NCI-H526 (cell line): ENCODE measurements around the gene CPXM1.
"Not testable (repeated sequence)": the region's sequence is repeated elsewhere in the genome, so short reads cannot be mapped to it uniquely, and the experiment has no call there.

Source experiments
- DNase-seq, 2 experiments: peaks; one replicate each; lab custom pipeline; 2025; lab: John Stamatoyannopoulos, UW

The CPXM1 gene

DNA sequence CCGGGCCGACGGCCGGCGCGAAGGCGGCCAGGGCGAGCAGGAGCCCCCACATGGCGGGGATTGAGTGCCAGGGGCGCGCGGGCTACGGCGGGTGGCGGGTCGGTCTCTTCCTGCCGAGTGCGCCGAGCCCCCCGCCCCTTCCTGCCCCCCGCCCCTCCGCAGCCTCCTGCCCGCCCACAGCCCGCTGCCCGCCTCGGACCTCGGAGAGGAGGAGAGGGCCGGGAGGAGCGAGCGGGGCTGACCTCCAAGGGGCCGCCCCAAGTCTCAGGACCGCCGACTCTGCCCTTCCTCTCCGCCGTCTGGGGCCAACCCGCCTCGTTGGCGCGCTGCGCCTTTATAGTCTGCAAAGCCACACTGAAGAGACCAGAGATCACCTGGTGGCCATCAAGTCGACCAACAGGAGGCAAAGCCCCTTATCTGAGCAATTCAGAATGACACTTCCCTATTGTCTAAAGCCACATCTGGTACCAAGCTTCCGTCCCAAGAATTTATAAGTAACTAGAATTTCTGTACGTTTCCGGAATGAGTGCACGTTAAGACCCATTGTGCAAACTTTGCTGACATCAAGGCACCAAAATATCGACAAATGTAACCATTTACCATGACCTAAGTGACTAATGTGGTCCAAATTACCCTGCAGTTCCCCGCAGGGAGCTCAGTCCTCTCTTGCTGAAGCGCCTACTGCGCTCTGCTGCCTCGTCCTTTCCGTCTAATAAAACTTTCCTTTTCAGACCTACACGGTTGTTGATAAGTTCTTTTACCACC is at the start of gene CPXM1:
Gene CPXM1, minus strand, starts transcription at position 107 of the 765 bp plus-strand sequence. Its CDS starts 55 bp downstream, at position 52.
- DNase-seq = no peak

- DNase-seq = no peak
These were observed 49.1 kb upstream of the CPXM1 start for GRCh38 chr20:2849529-2849928.

DNA sequence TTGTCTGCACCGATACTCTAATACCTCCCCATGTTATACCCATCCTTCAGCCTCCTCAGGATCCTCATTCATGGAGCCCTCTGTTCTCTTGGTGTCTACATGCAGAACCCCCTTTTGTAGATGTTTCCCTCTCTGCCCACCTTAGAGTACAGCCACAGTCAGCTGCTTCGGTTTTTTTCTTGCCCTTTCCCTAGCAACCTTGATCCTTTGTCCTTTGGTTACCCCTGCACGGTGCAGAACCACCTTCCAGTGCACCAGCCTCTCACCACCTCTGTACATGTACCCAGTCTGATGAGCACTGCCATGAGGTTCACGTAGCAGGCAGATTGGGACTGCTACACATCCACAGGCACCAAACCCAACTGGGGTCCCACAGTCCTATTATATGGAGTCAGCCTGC is 47.4 kb upstream of the CPXM1 start:
- no peak for DNase-seq

- DNase-seq = no peak
These were observed 46.3 kb upstream of the CPXM1 start for GRCh38 chr20:2846698-2847097.

DNA sequence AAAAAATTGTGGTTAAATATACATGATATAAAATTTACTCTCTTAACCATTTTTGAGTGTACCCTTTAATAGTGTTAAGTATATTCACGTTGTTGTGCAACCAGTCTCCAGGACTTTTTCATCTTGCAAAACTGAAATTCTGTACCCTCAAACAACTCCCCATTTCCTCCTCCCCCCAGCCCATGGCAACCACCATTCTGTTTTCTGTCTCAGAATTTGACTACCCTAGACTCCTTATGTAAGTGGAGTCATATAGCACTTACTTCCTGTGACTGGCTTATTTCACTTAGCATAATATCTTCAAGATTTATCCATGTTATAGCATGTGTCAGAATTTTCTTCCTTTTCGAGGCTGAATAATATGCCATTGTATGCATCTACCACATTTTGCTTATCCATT is 45.2 kb upstream of the CPXM1 start:
- no peak for DNase-seq

DNA sequence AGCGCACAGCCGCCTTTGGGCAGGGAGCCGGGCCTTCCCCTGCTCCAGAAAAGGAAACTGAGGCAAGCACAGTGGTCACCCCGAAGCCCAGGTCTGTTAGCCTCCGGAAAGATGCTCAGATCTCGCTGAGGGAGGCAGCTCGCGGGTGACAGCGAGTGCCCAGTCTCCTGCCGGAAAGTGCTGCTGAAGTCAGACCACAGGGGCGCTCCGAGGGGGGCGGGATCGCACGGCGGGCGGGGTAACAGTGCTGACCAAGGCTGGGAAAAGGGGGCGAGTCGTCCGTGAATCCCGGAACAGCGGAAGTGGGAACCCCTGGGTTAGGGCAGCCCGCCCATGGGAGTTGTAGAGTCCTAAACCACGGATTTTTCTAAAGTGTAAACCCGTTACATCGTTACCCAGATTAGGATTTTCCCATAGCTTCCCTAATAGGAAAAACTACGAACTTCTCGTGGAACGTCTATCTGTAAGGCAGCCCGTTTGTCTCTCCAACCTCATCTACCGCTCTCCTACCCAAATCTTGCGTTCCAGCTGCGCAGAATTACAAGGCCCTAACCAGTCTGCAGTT is 40.6 kb upstream of the CPXM1 start:
- DNase-seq = peak in 1 of 2 experiments; percentile 48

DNA sequence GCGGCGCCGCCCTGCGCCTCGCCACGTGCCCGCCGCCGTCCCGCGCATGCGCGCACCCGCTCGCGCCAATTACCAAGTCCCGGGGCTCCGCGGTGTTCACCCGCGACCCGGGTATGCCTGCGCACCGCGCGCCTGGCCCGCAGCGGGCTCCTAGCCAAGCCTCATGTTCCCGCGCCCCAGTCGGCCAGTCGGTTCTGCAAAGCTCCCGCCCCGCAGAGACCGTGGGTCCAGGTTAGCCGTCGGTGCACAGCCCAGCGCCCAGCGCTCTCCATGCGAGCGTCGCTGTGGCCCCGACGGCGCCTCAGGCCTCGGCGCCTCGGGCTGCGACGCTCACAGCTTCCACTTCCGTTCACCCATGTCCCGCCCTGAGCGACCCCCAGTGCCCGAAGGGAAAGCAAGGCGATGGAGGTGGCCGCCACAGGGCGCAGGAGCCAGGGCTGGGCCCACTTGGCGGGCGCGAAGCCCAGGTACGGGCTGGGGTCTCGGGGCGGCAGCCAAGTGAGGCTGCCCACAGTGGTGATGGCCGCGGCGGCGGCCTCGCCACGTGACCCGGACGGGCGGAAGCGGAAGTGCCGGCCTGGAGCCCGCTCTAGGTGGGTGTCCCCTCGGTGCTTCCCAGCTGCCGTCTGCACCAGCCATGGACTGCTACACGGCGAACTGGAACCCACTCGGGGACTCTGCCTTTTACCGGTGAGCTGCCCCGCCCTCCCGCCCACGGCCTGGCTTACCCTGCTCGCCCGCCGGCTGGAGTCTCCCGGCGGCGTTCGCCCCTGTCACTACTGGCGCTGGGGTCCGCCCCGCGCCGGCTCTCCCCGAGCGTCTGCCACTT is 39.9 kb upstream of the CPXM1 start, which contains the start of the genes PCED1A and VPS16:
Gene PCED1A, minus strand, starts transcription at position 518 of the 829 bp plus-strand sequence. CDS start 743 bp downstream, outside the sequence.
Gene VPS16, plus strand, starts transcription at position 608 of the 829 bp plus-strand sequence. Its CDS starts 30 bp downstream, at position 638.
- DNase-seq = peak; percentile 74 to 92

DNA sequence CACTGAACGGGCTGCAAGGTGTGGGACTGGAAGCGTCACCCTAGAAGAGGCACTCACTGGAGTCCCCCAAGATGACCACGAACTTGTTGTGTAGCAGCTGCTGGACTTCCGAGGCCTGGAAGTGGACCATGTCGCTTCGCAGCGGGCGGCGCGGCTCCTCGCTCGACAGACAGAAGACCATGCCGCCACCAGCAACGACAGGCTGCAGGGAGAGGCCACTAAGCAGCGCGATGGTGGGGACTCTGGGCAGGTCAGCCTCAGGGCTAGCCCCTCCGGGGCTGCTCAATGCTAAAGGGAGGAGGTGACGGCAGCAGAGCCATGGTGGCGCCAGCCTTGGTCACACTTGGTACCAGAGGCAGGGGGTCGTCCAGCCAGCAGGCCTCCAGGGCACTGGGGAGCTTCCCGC is 39.3 kb upstream of the CPXM1 start:
- no peak for DNase-seq

GRCh38 chr20:2838847-2839671 is 38.6 kb upstream of the CPXM1 start:
- DNase-seq = no peak

GRCh38 chr20:2838170-2838797 is 37.9 kb upstream of the CPXM1 start:
- no peak for DNase-seq

- no peak for DNase-seq
These were observed 37.0 kb upstream of the CPXM1 start for GRCh38 chr20:2837221-2837960.

DNA sequence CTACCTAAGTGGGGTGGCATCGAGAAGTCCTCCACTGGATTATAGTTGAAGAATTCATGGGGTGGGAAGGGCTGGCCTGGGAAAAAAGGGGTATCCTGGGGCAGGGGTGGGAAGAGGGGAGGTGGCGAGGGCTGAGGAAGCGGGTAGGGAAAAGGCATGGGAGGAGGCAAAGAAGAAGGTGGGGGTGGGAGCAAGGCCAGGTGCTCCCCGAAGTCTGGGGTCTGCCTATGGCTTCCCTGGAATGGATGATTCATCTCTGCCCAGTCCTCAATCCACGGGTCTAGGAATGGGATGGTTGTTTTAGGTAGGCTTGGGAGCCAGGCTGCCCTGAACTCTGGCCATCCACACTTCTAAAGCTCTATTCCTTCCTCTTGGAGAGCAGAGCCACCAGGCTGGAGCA is 35.6 kb upstream of the CPXM1 start:
- DNase-seq = no peak

DNA sequence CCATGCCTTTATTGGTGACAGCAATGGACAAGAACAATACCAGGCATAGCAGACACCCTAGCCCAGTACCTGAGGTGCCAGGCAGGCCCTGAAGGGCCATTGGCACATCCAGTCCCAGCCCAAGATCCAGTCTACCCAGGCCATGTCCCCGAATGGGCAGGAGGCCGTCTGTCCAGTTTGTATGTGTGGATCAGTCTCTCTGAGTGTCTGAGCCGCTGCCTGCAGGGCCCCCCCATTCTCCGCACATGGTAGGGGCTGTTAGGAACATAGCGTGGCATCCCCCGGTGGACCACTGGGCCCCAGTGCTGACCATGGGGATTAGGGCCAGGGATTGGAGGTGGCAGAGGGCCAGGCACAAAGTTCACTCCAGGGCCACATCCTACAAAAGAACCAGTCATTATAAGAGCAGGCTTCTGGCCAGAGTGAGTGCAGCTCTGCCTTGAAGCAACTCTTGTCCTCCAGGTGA is 34.9 kb upstream of the CPXM1 start:
- no peak for DNase-seq

DNA sequence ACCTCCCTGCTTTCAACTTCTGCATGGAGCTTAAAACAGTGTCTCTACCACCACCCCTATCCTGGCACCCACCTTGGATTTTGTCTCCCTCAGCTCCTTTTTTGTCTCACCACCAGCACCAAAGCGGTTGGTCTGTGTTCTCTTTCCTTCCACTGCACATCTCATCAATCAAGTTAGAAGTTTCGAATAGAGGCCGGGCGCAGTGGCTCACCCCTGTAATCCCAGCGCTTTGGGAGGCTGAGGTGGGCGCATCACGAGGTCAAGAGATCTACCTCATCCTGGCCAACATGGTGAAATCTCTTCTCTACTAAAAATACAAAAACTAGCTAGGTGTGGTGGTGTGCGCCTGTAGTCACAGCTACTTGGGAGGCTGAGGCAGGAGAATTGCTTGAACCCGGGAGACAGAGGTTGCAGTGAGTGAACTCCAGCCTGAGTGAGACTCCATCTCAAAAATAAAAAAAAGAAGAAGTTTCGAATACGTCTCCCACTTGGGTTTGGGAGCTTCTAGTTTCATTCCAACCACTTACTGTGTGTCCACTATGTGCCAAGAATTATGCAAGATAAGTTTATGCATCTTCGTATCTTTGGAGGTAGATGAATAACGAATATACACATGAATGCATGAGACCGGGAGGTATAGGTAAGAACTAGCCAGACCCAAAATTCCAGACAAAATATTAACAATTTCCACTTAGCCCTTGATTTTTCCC is 34.1 kb upstream of the CPXM1 start:
- no peak for DNase-seq

DNA sequence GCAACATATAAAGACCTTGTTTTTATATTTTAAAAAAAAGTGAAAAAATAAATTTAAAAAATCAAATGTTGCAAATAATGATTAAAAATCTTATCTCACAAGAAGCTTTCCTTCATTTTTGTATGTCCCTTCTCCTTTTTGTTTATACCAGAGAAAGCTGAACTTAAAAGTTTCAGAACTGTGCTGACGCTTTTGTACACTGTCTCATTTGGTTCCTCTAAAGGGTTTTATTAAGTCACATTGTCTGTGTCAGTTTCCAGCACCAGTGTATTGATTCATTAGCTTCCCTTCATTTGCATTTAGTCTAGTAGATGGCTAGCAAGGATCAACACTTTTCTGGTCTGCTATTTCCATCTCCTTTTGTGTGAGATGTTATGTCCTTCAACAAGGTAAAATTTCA is 33.3 kb upstream of the CPXM1 start:
- no peak for DNase-seq

- not testable (repeated sequence) for DNase-seq
These were observed 30.8 kb upstream of the CPXM1 start for GRCh38 chr20:2831206-2831605.

- DNase-seq = no peak
These were observed 28.9 kb upstream of the CPXM1 start for GRCh38 chr20:2829376-2829775.

- no peak for DNase-seq
These were observed 26.2 kb upstream of the CPXM1 start for GRCh38 chr20:2826655-2827054.

DNA sequence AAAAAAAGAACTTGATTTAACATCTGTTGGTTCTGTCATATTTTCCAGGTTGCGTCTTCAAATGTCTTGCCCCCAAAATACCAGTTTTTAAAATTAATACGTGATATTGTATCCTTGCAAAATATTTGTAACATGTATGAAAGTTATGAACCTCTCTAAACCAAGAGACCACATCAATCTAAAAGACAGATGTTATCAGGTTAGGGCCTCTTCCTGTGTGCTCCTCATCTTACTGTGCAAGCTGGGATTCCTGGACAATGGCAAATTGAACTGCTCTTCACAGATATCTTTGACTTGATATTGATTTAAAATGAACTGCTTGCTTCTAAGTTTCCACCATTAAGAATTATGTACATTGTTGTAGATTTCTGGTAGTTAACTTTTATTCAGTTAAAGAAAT is 25.3 kb upstream of the CPXM1 start:
- no peak for DNase-seq

GRCh38 chr20:2822073-2822472 is 21.6 kb upstream of the CPXM1 start:
- DNase-seq = no peak
